Progenitor cell of endocrine pancreas (in vitro differentiated cells): ENCODE data around the gene ARHGEF4. TPM values are rescaled to one million over a fixed set of nuclear protein-coding genes. Genes with fewer than 3 reads are reported as not detected.

Experiments used
- DNase-seq: peaks from one replicate; pipeline ENCODE4 v3.0.0; 2021; ENCODE audit warnings: low spot score; ENCODE audit not compliant: unreplicated experiment
- H3K27ac Mint-ChIP-seq: 2 replicates; pipeline ENCODE4 v1.8.0; 2021; ENCODE audit warnings: mild to moderate bottlenecking, moderate library complexity, mixed read lengths
- H3K27me3 Mint-ChIP-seq: 2 replicates; pipeline ENCODE4 v1.8.0; 2021; ENCODE audit warnings: mixed read lengths
- H3K36me3 Mint-ChIP-seq: 2 replicates; pipeline ENCODE4 v1.8.0; 2022; ENCODE audit warnings: mixed read lengths; ENCODE audit not compliant: insufficient read depth
- H3K4me1 Mint-ChIP-seq: 2 replicates; pipeline ENCODE4 v1.8.0; 2021; ENCODE audit warnings: low read depth, mixed read lengths
- H3K4me3 Mint-ChIP-seq: 2 replicates; pipeline ENCODE4 v1.8.0; 2021; ENCODE audit warnings: low read depth, mild to moderate bottlenecking, moderate library complexity, mixed read lengths
- H3K9me3 Mint-ChIP-seq: 2 replicates; pipeline ENCODE4 v1.8.0; 2021; ENCODE audit warnings: low read depth, mixed read lengths
- CTCF ChIP-seq: fragments of 200-600 bp; sonication (generic); IDR thresholded peaks from one replicate; pipeline ENCODE4 v1.5.0; 2021; ENCODE audit warnings: antibody characterized with exemption, mild to moderate bottlenecking; ENCODE audit not compliant: unreplicated experiment
- total RNA-seq: library from RNA; stranded (reverse); gene quantifications from 2 replicates; pipeline ENCODE4 v1.2.1, GENCODE V29; 2021

ARHGEF4 gene
- total RNA-seq, 1 donor from 2014 or later, result 5.6 TPM

GRCh38 chr2:131022731-131023130, 186.0 kb downstream of the ARHGEF4 start:
- TF ChIP-seq CTCF, result no peak
- peaks cover 1% of the 10 kb centered on the region for H3K36me3 Mint-ChIP-seq
- no peak overlapping the region for H3K27ac Mint-ChIP-seq
- no peaks in the 10 kb centered on the region for H3K4me1 Mint-ChIP-seq
- no peak for DNase-seq
- peaks cover 5% of the 10 kb centered on the region for H3K9me3 Mint-ChIP-seq
- peaks cover 8% of the 10 kb centered on the region for H3K27me3 Mint-ChIP-seq
- no peak overlapping the region for H3K4me3 Mint-ChIP-seq

- Mint-ChIP-seq H3K36me3 (peaks cover 1% of the 10 kb centered on the region), H3K27ac (no peak overlapping the region)
- DNase-seq, result no peak
These were observed 187.0 kb downstream of the ARHGEF4 start for GRCh38 chr2:131023758-131024157.

GRCh38 chr2:131026919-131027318, 190.2 kb downstream of the ARHGEF4 start:
- no peak for DNase-seq
- TF ChIP-seq CTCF, result no peak
- Mint-ChIP-seq H3K9me3 (peaks cover under 1% of the 10 kb centered on the region), H3K4me3 (no peak overlapping the region), H3K27ac (no peak overlapping the region), H3K36me3 (no peaks in the 10 kb centered on the region), H3K27me3 (peaks cover 24% of the 10 kb centered on the region), H3K4me1 (no peaks in the 10 kb centered on the region)

More at GRCh38 chr2:131023758-131024157, 187.0 kb downstream of the ARHGEF4 start:
- no peak for TF ChIP-seq CTCF
- Mint-ChIP-seq H3K4me3 (no peak overlapping the region), H3K4me1 (no peaks in the 10 kb centered on the region), H3K27me3 (peaks cover 5% of the 10 kb centered on the region), H3K9me3 (peaks cover 5% of the 10 kb centered on the region)

GRCh38 chr2:131027566-131028528, 191.1 kb downstream of the ARHGEF4 start:
- Mint-ChIP-seq H3K27me3 (peaks cover 34% of the 10 kb centered on the region), H3K27ac (no peak overlapping the region), H3K4me1 (no peaks in the 10 kb centered on the region), H3K4me3 (no peak overlapping the region), H3K36me3 (no peaks in the 10 kb centered on the region), H3K9me3 (no peaks in the 10 kb centered on the region)
- no peak for DNase-seq
- TF ChIP-seq CTCF, result no peak

GRCh38 chr2:131029812-131030211, 193.1 kb downstream of the ARHGEF4 start:
- H3K27me3 Mint-ChIP-seq, result peaks cover 50% of the 10 kb centered on the region

More at GRCh38 chr2:131029812-131030211, 193.1 kb downstream of the ARHGEF4 start:
- no peaks in the 10 kb centered on the region for H3K36me3 Mint-ChIP-seq
- TF ChIP-seq CTCF, result no peak
- no peak overlapping the region for H3K27ac Mint-ChIP-seq
- peaks cover 4% of the 10 kb centered on the region for H3K4me1 Mint-ChIP-seq
- H3K4me3 Mint-ChIP-seq, result no peak overlapping the region
- no peak for DNase-seq
- H3K9me3 Mint-ChIP-seq, result no peaks in the 10 kb centered on the region
